Prostate gland (tissue), 2 donors: ENCODE results near the gene EIPR1. TPM values are rescaled to one million over a fixed set of nuclear protein-coding genes. Genes with fewer than 3 reads are reported as not detected.
"Not testable (repeated sequence)": the region's sequence is repeated elsewhere in the genome, so short reads cannot be mapped to it uniquely, and the experiment has no call there.

ENCODE experiments used
- DNase-seq: peaks from one replicate; pipeline ENCODE4 v3.0.0-alpha.2; 2019; ENCODE audit warnings: low spot score
- H3K27ac ChIP-seq, 2 donors: fragments of 200-600 bp; sonication (generic); 2 replicates each; pipeline ENCODE4 v1.5.1; 2017 to 2019
- H3K27me3 ChIP-seq: fragments of 200-600 bp; sonication (generic); replicated peaks from 2 replicates; pipeline ENCODE4 v1.5.1; 2019; ENCODE audit not compliant: insufficient read depth
- H3K36me3 ChIP-seq, 2 donors: fragments of 200-600 bp; sonication (generic); 1 replicate in 1 of 2; 2 replicates in 1 of 2; pipeline versions ENCODE4 v1.5.1 to v1.8.1; 2017 to 2019
- H3K4me1 ChIP-seq: fragments of 200-600 bp; sonication (generic); replicated peaks from 2 replicates; pipeline ENCODE4 v1.5.1; 2019
- H3K4me3 ChIP-seq, 2 donors: fragments of 200-600 bp; sonication (generic); 2 replicates each; pipeline ENCODE4 v1.5.1; 2017 to 2019
- H3K9me3 ChIP-seq: fragments of 200-600 bp; sonication (generic); 2 replicates; pipeline ENCODE4 v1.5.1; 2017
- CTCF ChIP-seq, 4 experiments: fragments of 200-600 bp in 2 of 4; fragments of 450-650 bp in 2 of 4; sonication (generic) in 2 of 4; IDR thresholded peaks; 1 replicate in 3 of 4; 2 replicates in 1 of 4; pipeline ENCODE4 v1.5.1; 2016 to 2019; ENCODE audit warnings: antibody characterized with exemption in 4 of 4, mild to moderate bottlenecking in 2 of 4, moderate library complexity in 2 of 4
- POLR2A ChIP-seq: fragments of 450-650 bp; IDR thresholded peaks from one replicate; pipeline ENCODE4 v1.6.1; 2016; ENCODE audit warnings: antibody characterized with exemption, mild to moderate bottlenecking
- POLR2AphosphoS5 ChIP-seq: sonication (generic); formaldehyde crosslinking; IDR thresholded peaks from one replicate; pipeline ENCODE4 v1.6.1; 2017; ENCODE audit warnings: antibody characterized with exemption
- WGBS: methylation state at CpG from one replicate; pipeline ENCODE4 v1.1.5; 2018; 5-methylcytosine and 5-hydroxymethylcytosine counted together
- intact Hi-C: fragments of 100-400 bp; cut with DNase I; formaldehyde crosslinking; loops from one replicate; pipeline ENCODE4 v1.14.2; 2022
- total RNA-seq, 2 donors: library from RNA; depleted of rRNA; stranded (reverse); fragments of >200 nt; gene quantifications; one replicate each; pipeline ENCODE4 v1.1.0, GENCODE V29; 2016

The EIPR1 gene
- total RNA-seq, 2 donors from 2014 or later = 30.0 to 52.3 TPM

- intact Hi-C loops = no loop called here
- 95% methylated on average over 12 of the region's 12 CpGs for WGBS
- no peak for TF ChIP-seq POLR2A
Measured at GRCh38 chr2:3201281-3201680, 176.3 kb downstream of the EIPR1 start.

GRCh38 chr2:3200420-3200939 is 177.1 kb downstream of the EIPR1 start:
- TF ChIP-seq CTCF (IDR thresholded peaks at IDR 0.05) (no peak), POLR2A (no peak), POLR2AphosphoS5 (no peak)
- H3K4me3 ChIP-seq = no peak overlapping the region
- intact Hi-C loops = no loop called here
- no peaks in the 10 kb centered on the region for H3K4me1 ChIP-seq
- H3K27ac ChIP-seq = no peak overlapping the region
- 55% methylated on average over 14 of the region's 14 CpGs for WGBS
- no peaks in the 10 kb centered on the region for H3K36me3 ChIP-seq
- H3K27me3 ChIP-seq = no peaks in the 10 kb centered on the region
- DNase-seq = no peak
- H3K9me3 ChIP-seq = no peaks in the 10 kb centered on the region

More at GRCh38 chr2:3201281-3201680, 176.3 kb downstream of the EIPR1 start:
- DNase-seq = no peak
- no peak overlapping the region for H3K27ac ChIP-seq
- H3K27me3 ChIP-seq = no peaks in the 10 kb centered on the region
- H3K4me3 ChIP-seq = no peak overlapping the region
- no peaks in the 10 kb centered on the region for H3K9me3 ChIP-seq
- no peaks in the 10 kb centered on the region for H3K36me3 ChIP-seq
- H3K4me1 ChIP-seq = no peaks in the 10 kb centered on the region

GRCh38 chr2:3199627-3200345 is 177.8 kb downstream of the EIPR1 start:
- DNase-seq = no peak
- TF ChIP-seq CTCF (IDR thresholded peaks at IDR 0.05) = no peak
- TF ChIP-seq POLR2AphosphoS5 = no peak
- no peak for TF ChIP-seq POLR2A
- intact Hi-C loops = no loop called here

GRCh38 chr2:3198671-3199192 is 178.9 kb downstream of the EIPR1 start:
- not testable (repeated sequence) for H3K9me3 ChIP-seq, DNase-seq

More at GRCh38 chr2:3199627-3200345, 177.8 kb downstream of the EIPR1 start:
- 82% methylated on average over 12 of the region's 12 CpGs for WGBS
- H3K27ac ChIP-seq = no peak overlapping the region
- H3K36me3 ChIP-seq = no peaks in the 10 kb centered on the region
- H3K4me3 ChIP-seq = no peak overlapping the region
- H3K27me3 ChIP-seq = no peaks in the 10 kb centered on the region
- H3K9me3 ChIP-seq = no peaks in the 10 kb centered on the region
- no peaks in the 10 kb centered on the region for H3K4me1 ChIP-seq

GRCh38 chr2:3198119-3198518 is 179.5 kb downstream of the EIPR1 start:
- Histone ChIP-seq H3K27ac (no peak overlapping the region), H3K27me3 (no peaks in the 10 kb centered on the region), H3K36me3 (no peaks in the 10 kb centered on the region), H3K4me1 (no peaks in the 10 kb centered on the region), H3K9me3 (no peaks in the 10 kb centered on the region), H3K4me3 (no peak overlapping the region)
- no peak for DNase-seq
- WGBS = 92% methylated on average over 11 of the region's 11 CpGs
- TF ChIP-seq POLR2A (no peak), POLR2AphosphoS5 (no peak), CTCF (IDR thresholded peaks at IDR 0.05) (no peak)
- intact Hi-C loops = no loop called here

More at GRCh38 chr2:3198671-3199192, 178.9 kb downstream of the EIPR1 start:
- H3K4me3 ChIP-seq, H3K27ac ChIP-seq, H3K36me3 ChIP-seq, H3K4me1 ChIP-seq, H3K27me3 ChIP-seq, intact Hi-C loops: not testable (repeated sequence)
- WGBS = 74% methylated on average over 9 of the region's 10 CpGs

GRCh38 chr2:3197308-3197707 is 180.3 kb downstream of the EIPR1 start:
- no peak for DNase-seq
- TF ChIP-seq POLR2A = no peak
- TF ChIP-seq CTCF (IDR thresholded peaks at IDR 0.05) = no peak
- no peak for TF ChIP-seq POLR2AphosphoS5
- Histone ChIP-seq H3K27me3 (no peaks in the 10 kb centered on the region), H3K9me3 (no peaks in the 10 kb centered on the region), H3K27ac (no peak overlapping the region), H3K4me3 (no peak overlapping the region), H3K36me3 (no peaks in the 10 kb centered on the region), H3K4me1 (no peaks in the 10 kb centered on the region)
- 74% methylated on average over 12 of the region's 12 CpGs for WGBS
- intact Hi-C loops = no loop called here
